ENCODE results near the gene GFPT2. TPM values are rescaled to one million over a fixed set of nuclear protein-coding genes. Genes with fewer than 3 reads are reported as not detected.
A peak's percentile ranks its signal among the peaks of the same experiment; 100 is the strongest.

Gene GFPT2
- total RNA-seq, 1 donor from 2014 or later, result 1.7 TPM

GRCh38 chr5:180287404-180287803, 65.7 kb downstream of the GFPT2 start:
- H3K9me3 Mint-ChIP-seq (ENCODE audit: low read depth), result no peaks in the 10 kb centered on the region
- no peaks in the 10 kb centered on the region for H3K27me3 Mint-ChIP-seq
- DNase-seq (ENCODE audit: low spot score, unreplicated experiment), result no peak
- H3K36me3 Mint-ChIP-seq (ENCODE audit: insufficient read depth), result peaks cover 15% of the 10 kb centered on the region
- no peak overlapping the region for H3K27ac Mint-ChIP-seq
- peaks cover 38% of the 10 kb centered on the region for H3K4me1 Mint-ChIP-seq (ENCODE audit: low read depth)
- TF ChIP-seq CTCF (IDR thresholded peaks at IDR 0.05; ENCODE audit: unreplicated experiment), result no peak
- no peak overlapping the region for H3K4me3 Mint-ChIP-seq (ENCODE audit: low read depth)

- H3K36me3 Mint-ChIP-seq (ENCODE audit: insufficient read depth), result peaks cover 27% of the 10 kb centered on the region
- H3K27me3 Mint-ChIP-seq, result no peaks in the 10 kb centered on the region
- peaks cover 19% of the 10 kb centered on the region for H3K4me1 Mint-ChIP-seq (ENCODE audit: low read depth)
- no peak for DNase-seq (ENCODE audit: low spot score, unreplicated experiment)
- TF ChIP-seq CTCF (IDR thresholded peaks at IDR 0.05; ENCODE audit: unreplicated experiment), result no peak
- no peak overlapping the region for H3K4me3 Mint-ChIP-seq (ENCODE audit: low read depth)
- H3K27ac Mint-ChIP-seq, result no peak overlapping the region
- no peaks in the 10 kb centered on the region for H3K9me3 Mint-ChIP-seq (ENCODE audit: low read depth)
These were observed 69.0 kb downstream of the GFPT2 start for GRCh38 chr5:180284149-180284548.

DNA sequence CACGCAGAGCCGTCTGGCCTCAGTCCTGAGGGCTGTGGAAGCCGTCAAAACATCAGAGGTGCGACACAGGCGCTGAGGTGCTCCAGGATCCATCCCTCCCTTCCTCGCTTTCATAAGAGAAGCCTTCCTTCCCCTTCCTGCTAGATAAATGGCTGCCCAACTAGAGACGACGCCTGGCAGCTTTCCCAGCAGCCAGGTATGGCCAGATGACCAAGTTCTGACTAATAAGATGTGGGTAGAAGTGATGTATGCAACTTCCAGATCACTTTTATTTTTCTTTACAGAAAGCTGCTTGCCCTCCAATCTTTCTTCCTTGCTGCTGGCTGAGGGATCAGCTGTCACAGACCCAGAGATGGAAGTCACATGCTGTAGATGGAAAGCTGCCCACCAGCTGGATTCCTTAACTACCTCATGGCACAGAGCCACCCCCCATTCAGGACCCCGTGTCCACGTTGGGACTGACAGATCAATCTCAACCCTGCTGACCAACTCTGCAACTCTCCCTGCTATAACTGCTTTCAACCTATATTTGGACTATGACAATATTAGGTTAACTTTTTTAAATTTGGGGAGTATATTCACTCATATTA, 70.0 kb downstream of the GFPT2 start:
- TF ChIP-seq CTCF (IDR thresholded peaks at IDR 0.05; ENCODE audit: unreplicated experiment), result no peak
- H3K4me3 Mint-ChIP-seq (ENCODE audit: low read depth), result no peak overlapping the region
- H3K27ac Mint-ChIP-seq, result no peak overlapping the region
- peaks cover 31% of the 10 kb centered on the region for H3K36me3 Mint-ChIP-seq (ENCODE audit: insufficient read depth)
- no peak for DNase-seq (ENCODE audit: low spot score, unreplicated experiment)
- H3K4me1 Mint-ChIP-seq (ENCODE audit: low read depth), result peaks cover 13% of the 10 kb centered on the region
- no peaks in the 10 kb centered on the region for H3K9me3 Mint-ChIP-seq (ENCODE audit: low read depth)
- no peaks in the 10 kb centered on the region for H3K27me3 Mint-ChIP-seq

DNA sequence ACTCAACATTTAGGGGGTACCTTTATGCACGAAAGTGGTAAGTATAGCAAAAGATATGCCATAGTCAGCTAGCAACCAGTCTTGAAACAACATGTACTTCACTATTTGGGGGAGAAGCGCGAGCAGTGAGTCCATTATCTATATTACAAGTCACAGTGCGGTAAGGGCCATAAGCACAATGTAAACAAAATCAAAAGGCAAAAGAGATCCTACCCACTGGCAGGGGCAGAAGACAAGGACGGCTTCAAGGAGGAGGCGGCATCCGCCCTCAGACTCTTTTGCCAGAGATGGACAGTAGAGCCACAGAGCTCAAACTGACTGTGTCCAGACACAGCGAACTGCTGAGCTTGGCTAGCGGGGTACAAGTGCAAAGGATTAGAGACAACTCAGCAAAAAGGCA, 70.9 kb downstream of the GFPT2 start:
- no peak for TF ChIP-seq CTCF (IDR thresholded peaks at IDR 0.05; ENCODE audit: unreplicated experiment)
- DNase-seq (ENCODE audit: low spot score, unreplicated experiment), result no peak
- H3K9me3 Mint-ChIP-seq (ENCODE audit: low read depth), result peaks cover 2% of the 10 kb centered on the region
- H3K36me3 Mint-ChIP-seq (ENCODE audit: insufficient read depth), result peaks cover 40% of the 10 kb centered on the region
- H3K4me3 Mint-ChIP-seq (ENCODE audit: low read depth), result no peak overlapping the region
- H3K27ac Mint-ChIP-seq, result no peak overlapping the region
- H3K4me1 Mint-ChIP-seq (ENCODE audit: low read depth), result peaks cover 6% of the 10 kb centered on the region
- H3K27me3 Mint-ChIP-seq, result no peaks in the 10 kb centered on the region

DNA sequence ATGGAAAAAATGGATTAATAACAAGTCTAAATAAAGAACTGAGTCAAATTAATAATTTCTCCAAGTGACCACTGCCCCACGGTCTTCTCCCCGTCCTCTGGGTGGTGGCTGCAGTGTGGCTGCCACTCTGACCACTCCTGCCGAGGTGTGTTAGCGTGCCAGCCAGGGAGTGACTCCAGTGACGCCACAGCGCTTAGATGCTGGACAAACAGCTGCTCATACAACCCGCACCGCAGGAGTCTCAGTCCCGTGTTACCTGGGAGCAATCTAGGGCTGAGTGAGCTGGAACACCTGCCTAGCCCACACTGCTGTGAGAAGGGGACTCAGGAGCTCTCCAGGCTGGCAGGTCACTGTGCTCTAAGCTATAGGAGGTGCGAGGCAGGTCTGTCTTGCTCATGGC, 71.4 kb downstream of the GFPT2 start:
- H3K4me1 Mint-ChIP-seq (ENCODE audit: low read depth), result peaks cover 2% of the 10 kb centered on the region
- no peak for TF ChIP-seq CTCF (IDR thresholded peaks at IDR 0.05; ENCODE audit: unreplicated experiment)
- H3K4me3 Mint-ChIP-seq (ENCODE audit: low read depth), result no peak overlapping the region
- peaks cover 6% of the 10 kb centered on the region for H3K9me3 Mint-ChIP-seq (ENCODE audit: low read depth)
- DNase-seq (ENCODE audit: low spot score, unreplicated experiment), result no peak
- peak overlapping the region; percentile 59 for H3K27ac Mint-ChIP-seq
- peaks cover 42% of the 10 kb centered on the region for H3K36me3 Mint-ChIP-seq (ENCODE audit: insufficient read depth)
- H3K27me3 Mint-ChIP-seq, result no peaks in the 10 kb centered on the region
